Right kidney (tissue), 1 donor: Measurements from ENCODE around the gene CENPP.
"Not testable (repeated sequence)": the region's sequence is repeated elsewhere in the genome, so short reads cannot be mapped to it uniquely, and the experiment has no call there.

Experiments
- DNase-seq: peaks from one replicate; pipeline ENCODE4 v3.0.0-alpha.2; 2016

The CENPP gene

DNA sequence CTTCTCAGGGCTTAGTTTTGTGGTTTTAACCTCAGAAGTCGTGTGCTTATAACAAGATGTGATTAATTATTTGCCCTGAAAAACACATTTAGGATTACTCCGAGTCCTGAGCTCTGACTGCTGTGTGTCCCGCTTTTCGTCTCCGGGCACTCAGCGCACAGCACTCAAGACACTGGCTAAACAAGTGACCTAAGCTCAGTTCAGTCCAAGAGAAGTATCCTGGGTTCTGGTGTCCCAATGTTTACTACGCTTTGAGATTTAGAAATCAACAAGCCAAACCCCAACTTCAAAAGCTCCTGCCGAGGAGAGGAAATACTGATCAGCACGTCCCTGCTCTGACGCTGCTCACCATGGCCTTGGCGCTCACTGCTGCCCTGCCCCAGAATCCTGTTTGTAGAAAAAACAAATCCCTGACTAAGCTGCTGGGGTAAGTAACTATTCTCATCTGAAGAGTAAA lies 290.9 kb downstream of the CENPP start:
- no peak for DNase-seq

DNA sequence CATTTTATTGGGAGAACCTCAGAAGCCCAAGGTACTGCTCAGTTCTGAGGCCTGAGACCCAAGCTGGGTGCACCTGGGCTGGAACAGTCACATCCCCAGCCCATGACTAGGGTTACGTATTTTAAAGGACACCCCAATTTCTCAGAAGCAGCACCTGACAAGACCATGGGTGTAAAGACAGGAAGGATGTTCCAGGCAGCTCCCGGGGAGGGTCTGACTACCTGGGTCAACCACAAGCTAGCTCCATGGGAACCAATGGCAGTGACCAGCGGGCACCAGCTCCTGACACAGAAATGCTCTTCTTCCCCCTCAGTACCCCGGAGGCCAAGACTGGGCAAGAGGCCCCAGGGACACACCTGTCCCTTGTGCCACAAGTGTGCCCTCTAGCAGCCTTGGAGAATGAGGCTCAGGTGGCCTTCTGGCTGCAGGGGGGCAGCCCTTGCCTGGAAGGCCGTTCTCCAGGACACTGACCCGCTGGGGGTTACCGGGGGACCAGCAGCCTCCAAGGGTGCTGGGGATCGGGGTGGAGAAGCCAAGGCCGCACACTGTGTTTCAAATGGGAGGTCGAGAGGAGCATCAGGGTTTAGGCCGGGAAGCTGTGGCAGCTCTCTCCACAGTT lies 291.6 kb downstream of the CENPP start:
- DNase-seq: no peak

DNA sequence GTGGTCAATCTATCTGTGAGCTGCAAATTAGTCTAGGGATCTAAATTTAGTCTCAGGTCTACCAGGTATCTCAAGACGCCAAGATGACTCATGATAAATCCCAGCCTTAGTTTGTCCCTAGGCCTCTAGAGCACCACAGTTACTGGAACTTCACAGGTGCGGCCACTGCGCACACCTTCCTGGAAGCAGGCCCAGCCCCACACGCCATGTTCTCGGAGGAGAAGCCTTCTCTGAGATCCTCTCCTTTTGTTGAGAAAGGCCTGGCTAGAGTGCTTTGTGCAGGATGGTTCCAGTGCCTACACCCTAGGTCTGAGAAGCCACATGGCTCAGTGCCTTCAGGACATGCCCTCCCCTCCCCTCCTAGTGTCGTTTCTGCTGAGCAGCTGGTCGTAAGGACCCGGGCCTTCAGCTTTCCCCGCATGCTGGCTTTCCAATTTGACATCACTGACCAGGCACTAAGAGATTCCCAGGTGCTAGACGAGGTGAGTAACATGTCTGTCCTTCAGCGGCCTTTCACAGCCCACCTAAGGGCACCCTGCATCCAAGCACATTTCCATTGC lies 292.3 kb downstream of the CENPP start:
- no peak for DNase-seq

DNA sequence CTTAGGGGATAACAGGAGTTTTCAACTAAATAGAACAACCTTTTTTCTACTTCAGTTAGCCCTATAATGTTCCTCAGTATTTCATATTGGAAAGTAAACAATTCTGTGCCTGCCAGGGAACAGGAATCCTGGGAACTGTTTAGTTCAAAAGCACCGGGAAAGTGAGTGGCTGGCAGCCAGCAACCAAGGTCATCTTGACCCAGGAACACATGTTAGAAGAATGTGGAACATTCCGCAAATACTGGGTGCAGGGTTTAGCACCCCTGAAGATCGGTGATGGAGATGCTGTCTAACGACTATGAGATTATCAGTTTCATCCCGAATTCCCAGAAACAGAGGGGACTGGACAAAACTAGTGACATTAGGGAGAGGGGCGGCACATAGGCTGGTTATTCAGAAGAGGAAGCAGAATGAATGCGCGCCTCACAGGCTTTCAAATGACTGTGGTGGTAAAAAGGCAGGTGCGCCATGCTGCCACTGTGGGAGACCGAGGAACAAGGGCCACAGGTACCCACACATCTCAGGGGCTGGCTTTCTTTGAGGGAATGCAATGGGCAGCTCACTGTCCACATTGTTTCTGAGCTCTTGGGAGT lies 293.0 kb downstream of the CENPP start:
- no peak for DNase-seq

DNA sequence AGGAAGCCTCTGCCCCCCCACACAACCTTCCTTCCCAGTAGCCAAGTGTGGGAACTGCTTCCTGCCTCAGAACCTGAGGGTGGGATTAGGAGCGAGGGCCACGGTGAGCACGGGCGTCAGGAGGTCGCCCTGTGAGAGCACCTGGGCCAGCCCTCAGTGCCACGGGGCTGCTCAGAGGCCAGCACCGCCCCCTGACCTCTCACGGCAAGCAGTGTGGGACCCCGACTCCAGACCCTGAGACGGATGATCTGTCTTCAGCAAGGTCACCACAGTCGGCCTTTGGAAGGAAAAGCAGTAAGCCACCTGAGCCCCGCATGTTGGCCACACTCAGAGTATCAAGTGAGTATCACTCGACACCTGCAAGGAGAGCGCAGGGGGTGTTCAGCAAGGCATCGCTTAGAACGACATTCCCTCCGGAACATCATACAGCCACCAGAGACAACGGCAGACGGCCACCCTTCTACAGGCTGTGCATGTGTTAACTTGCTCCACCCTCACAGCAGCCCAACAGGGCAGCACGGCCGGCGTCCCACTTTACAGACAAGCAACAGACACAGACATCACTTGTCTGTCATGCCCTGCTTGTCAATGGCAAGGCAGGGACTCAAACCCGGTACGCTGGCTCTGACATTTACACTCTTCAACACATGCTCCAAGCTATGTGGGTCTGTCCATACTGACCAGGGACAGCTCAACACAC lies 294.0 kb downstream of the CENPP start:
- DNase-seq: no peak

DNA sequence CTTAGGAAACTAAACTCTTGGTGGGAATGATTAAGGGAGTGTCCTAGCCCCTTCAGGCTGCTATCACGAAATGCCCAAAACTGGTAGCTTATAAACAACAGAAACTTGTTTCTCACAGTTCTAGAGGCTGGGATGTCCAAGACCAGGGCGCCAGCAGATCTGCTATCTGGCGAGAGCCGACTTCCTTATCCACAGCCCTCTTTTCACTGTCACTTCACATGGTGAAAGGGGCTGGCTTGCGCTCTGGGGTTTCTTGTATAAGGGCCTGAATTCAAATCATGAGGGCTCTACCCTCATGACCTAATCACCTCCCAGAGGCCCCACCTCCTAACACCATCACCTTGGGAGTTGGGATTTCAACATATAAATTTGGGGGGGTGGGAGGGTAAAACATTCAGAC lies 295.1 kb downstream of the CENPP start:
- DNase-seq: no peak

DNA sequence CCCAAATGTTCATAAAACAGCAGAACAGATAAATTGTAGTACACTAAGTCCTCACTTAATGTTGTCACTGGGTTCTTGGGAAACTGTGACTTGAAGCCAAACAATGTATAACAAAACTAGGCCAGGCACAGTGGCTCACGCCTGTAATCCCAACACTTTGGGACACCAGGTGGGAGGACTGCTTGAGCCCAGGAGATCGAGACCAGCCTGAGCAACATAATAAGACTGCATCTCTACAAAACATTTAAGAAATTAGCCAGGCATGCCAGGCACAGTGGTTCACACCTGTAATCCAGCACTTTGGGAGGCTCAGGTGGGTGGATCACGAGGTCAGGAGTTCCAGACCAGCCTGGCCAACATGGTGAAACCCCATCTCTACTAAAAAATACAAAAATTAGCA lies 298.2 kb downstream of the CENPP start:
- DNase-seq: not testable (repeated sequence)

DNA sequence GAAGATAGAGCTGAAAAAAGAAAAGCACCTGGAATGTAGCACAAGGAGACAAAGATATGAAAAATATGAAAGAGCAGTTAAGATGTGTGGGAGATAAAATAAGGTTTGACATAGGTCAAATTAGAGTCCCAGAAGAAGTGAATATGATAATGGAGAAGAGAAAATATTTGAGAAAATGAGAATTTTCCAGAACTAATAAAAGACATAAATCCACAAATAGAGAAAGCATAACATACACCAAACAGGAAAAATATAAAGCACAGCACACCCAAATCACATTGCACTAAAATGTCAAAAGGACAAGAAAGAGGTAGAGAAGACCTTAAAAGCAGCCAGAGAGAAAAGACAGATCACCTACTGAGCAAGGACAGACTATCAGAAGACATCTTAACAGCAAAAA lies 300.7 kb downstream of the CENPP start:
- DNase-seq: no peak

DNA sequence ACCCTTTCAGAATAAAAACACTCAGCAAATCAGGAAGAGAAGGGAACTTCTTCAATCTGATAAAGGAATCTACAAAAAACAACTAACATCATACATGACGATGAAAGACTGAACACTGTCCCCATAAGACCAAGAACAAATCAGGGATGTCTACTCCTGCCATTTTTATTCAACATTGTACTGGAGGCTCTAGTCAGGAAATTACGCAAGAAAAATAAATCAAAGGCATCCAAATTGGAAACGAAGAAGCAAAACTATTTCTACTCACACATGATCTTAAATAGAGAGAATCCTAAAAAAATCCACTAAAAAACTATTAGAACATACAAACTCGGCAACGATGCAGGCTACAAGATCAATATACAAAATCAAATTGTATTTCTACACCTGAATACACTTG lies 301.9 kb downstream of the CENPP start:
- DNase-seq: no peak

DNA sequence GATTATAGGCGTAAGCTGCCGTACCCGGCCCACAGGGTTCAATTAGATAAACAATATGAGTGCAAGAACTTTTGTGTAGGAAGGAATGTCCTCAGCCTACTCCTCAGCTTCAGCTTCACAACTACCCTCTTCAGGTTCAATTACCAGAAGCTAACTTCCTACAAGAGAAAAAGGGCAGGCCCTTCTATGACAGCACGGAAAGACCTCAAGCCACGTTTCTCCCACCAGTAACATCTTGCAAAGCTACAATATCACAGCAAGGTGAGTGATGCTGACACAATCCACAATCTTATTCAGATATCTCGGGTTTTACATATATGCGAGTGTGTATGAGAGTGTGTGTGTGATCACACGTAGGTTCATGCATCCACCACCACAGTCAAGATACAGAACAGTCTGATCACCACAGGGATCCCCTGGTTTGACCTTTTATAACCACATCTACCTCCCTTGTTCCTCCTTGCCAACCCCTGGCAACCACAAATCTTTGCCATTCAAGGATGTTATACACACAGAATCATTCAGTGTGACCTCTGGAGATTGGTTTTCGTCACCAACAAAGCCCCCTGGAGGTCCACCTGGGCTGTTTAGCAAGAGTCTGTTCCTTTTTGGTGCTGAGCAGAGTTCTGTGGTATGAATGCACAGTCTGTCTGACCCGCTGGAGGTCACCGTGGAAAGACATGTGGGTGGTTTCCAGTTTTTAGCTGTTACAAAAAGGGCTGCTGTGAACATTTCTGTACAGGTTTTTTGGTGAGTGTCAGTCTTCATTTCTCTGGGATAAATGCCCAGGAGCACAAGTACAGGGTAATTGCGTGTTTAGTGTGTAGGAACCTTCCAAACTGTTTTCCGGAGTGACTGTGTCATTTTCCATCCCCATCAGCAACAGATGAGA lies 305.9 kb downstream of the CENPP start:
- no peak for DNase-seq

DNA sequence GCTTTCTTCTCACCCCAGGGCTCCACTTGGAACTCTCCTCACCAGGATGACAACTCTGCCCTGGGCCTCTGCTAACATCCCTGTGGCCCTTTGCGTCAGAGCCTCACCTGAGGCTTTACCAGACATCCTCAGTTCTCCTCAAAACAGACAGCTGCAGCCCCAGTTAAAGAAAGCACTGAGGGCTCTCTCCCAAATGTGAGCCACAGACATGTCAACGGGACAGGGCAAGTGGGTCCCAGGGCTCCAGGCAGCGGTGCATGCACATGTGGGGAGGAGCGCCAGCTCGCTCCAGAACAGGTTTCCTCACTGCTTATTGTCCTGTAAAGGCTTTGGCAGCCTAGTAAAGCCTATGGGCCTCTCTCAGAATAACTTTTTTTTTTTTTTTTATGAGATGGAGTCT lies 306.9 kb downstream of the CENPP start:
- DNase-seq: no peak

DNA sequence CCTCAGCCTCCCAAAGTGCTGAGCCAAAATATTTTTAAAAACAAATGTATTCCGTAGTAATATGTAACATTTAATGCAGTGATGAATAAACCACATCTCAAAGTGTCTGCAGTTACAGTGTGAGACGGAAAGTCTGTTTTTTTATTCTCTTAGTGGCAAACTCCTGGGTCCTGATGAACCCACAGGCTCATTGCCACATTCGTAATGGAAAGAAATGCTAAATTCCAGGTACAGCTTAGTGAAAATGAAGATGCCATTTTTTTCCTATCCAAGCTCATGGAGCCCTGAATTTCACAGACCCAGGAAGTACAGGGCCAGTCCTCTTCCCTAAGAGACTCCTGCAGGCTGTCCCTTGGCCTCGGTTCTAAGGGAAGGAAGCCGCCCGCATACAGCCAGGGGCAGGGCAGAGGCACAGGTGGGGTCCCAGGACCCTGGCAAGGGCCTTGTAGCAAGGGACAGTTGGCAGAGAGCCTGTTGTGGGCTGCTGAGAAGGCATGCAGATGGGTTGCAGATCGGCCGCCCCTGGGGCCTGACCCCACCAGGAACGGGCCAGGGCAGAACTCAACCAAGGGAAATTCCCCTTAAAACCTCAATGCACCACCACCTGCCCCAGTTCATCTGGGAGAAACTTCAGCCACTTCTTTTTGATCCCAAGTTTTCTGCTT lies 308.0 kb downstream of the CENPP start:
- DNase-seq: no peak

DNA sequence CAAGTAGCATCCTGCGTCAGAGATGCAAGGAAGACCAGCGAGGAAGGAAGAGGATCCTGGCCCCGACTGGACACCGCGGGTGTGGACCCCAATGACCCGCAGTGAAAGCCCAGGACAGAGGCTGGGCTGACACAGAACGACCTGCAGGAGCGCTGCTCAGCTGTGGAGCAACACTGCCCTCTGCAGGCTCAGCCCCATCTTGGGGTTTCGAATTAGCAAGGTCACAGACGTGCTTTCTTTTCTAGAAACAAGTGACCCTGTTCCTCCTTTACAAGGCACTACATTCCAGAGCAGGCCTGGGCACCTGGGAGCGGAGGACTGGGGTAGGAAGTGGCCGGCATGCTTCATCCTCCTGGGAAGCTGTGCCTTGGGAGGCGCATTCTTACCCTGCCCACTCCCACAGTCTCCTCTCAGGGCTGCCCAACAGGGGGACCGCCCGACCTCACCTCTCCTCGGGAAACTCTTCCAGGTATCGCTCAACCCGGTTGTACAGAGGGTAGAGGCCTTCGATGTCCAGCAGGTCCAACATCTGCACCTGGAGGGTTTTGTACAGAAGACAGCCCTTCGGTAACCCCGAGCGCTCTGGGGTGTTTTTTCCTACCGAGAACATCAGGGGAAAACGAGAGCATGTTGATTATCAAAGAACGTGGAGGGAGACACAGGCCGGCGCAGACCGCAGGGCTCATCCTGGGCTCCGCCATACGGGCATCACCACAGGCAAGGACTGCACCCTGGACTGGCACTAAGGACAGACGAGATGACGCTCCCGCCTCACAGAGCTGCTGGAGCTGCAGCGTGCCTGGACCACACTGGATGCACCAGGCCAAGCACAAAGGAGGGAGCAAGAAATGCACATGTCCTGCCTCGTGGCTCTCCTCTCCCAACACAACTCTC lies 309.2 kb downstream of the CENPP start:
- peak; percentile 64 for DNase-seq

DNA sequence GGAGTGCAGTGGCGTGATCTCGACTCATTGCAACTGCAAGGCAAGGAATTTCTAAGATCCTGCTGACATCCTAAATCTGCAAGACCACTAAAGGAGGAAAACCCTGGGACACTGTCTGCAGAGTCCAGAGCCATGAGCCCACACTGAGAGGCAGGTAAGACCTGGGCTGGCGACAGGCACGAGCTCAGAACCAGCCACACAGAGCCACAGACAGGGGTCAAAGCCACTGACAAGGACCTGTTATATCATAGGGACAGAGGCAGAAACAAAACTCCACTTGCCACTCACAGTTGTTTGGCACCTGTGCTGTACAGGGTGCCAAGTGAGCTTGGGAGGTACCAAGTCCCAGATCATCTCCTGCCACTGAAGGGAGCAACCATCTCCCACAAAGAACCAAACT lies 310.0 kb downstream of the CENPP start:
- no peak for DNase-seq

DNA sequence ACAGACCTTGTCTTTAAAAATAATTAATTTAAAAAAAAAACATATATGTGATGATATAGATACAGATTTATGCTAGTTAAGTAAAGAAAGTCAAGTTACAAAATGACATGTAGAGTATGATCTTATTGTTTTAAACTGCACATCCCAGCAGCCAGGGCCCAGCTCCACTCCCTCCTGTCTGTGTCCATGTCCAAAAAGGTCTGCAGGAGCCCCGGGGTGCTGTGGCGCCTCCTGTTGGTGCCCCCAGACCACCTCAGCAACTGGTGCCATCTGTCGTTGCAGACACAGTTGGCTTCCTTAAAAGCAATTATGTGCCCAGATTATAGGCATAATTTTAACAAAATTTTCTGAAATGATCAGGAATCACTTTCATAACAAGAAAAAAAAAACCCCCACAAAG lies 310.9 kb downstream of the CENPP start:
- no peak for DNase-seq

DNA sequence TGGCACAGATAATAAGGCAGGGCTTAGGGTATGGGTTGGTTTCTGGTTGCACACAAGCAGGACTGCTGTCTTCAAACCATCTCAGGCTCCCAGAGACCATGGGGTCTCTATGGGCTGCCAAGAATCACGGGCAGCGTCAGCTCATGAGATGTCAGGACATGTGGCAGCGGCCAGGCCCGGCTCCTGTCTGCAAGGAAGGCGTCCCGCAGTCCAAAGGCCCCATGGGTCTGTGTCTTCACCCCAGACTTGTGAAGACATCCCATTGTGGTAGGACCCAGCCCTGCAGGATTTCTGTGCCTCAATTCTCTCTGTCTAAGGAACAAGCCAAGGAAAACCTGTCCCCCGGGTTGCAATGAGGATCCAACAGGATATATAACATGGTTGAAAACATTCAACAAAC lies 311.6 kb downstream of the CENPP start:
- DNase-seq: no peak

DNA sequence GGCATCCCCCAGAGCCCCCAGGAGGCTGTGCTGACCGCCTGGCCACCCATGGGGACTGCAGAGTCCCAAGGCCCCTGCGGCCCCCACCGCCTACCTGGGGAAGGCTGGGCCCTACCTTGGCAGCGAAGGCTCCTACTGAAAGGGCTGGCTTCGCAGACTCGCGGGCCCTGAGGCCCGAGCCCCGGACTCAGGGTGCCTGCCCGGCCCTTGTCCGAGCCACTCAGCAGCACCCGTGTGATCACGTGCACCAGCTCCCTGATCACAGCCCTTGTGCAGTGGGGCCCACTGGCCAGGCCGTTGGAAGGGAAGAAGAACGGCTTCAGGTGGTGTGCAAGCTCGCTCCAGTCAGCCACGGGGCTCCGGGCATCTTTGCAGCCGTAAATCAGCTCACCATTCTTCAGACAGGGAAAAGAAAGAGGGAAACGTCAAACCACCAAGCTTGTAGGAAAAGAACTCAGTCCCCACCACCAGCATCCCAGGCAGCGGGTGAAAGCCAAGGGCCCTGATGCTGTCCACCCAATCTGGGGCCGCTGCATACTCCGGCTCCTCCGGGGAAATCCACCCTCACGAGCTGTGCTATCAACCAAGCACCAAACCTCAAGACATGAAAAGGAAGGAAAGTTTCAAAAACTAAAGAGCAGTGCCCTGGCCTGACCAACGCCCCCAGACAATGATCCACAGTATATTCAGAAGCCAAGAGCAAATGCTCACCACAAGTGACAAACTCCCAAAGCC lies 312.3 kb downstream of the CENPP start:
- no peak for DNase-seq

DNA sequence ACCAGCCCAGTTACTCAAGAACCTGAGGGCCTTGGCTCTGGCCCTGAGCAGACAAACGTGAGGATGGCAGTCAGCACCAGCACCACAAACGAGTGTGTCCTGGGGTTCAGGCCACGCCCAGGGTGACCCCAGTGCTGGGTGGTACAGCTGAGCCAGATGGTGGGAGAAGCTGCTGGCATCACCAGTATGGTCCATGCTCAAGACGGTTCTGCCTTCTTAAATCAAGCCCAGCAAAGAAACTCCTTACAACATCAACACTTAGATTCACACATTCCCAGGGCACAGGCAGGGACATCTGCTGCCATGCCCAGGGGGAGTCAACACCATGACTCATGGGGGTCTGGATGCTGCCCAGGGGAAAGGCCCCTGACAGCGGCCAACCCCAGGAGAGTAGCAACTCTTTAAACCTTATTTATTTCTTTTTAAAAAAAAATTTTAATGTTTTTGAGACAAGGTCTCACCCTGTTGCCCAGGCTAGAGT lies 312.9 kb downstream of the CENPP start:
- DNase-seq: no peak

DNA sequence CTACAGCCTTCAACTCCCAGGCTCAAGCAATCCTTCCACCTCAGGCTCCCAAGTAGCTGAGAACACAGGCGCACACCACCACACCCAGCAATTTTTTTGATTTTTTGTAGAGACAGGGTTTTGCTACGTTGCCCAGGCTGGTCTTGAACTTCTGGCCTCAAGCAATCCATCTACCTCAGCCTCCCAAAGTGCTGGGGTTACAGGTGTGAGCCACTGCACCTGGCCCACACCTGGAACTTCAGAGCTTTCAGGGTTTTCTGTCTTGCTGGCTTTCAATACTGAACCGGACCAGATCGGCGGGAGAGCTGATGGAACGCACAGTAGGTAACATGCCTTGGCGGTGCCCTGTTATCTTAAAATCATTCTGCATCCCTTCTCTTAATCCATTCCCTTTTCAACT lies 313.4 kb downstream of the CENPP start:
- no peak for DNase-seq

DNA sequence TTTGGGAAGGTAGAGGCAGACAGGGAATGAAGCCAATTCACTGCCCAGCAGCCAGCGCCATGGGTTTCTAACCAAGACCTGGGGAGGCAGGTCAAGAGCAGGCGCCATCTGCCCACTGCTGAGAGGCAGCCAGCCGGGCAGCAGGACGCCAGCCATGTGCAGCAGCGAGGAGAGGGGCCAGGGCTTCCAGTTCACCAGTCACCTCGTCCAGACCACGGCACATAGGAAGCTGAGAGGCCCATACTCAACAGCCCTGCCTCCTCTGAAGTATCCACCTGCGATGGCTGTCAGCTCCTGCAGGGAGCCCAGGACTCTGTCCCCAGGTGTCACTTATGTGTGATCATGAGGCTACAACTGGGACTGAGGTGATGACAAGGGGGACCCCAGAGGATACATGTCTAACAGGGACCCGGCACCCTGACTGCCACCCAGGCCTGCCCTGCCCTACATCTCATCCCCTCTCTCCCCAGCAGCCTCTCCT lies 314.1 kb downstream of the CENPP start:
- DNase-seq: no peak
